K562 (cell line): ENCODE measurements around the gene MIEF1. TPM values are rescaled to one million over a fixed set of nuclear protein-coding genes. Genes with fewer than 3 reads are reported as not detected.

Experiments
- DNMT1 ChIP-seq: fragments of 450-650 bp; IDR thresholded peaks from 2 replicates; pipeline ENCODE4 v1.6.1; 2016; ENCODE audit warnings: antibody characterized with exemption, mild to moderate bottlenecking
- ELF1 ChIP-seq: fragments of 200-800 bp; sonication (Bioruptor generic); IDR thresholded peaks from 2 replicates; pipeline ENCODE4 v1.6.1; 2016; ENCODE audit warnings: missing genetic modification characterization, missing compliant biosample characterization
- HES1 ChIP-seq: fragments of 450-650 bp; IDR thresholded peaks from 2 replicates; pipeline ENCODE4 v1.6.1; 2016; ENCODE audit warnings: low read depth, mild to moderate bottlenecking, moderate library complexity
- MCM2 ChIP-seq: fragments of 450-650 bp; IDR thresholded peaks from 2 replicates; pipeline ENCODE4 v1.6.1; 2017; ENCODE audit warnings: low read depth, mild to moderate bottlenecking
- NFE2 ChIP-seq: IDR thresholded peaks from 2 replicates; pipeline ENCODE4 v1.6.1; 2014; ENCODE audit warnings: antibody characterized with exemption, low read depth
- STAG1 ChIP-seq: sonication (generic); formaldehyde crosslinking; IDR thresholded peaks from 2 replicates; pipeline ENCODE4 v1.5.0; 2020; ENCODE audit warnings: missing genetic modification reagents, borderline replicate concordance
- USF2 ChIP-seq: sonication (generic); formaldehyde crosslinking; IDR thresholded peaks from 2 replicates; pipeline ENCODE4 v1.5.0; 2020; ENCODE audit warnings: missing genetic modification reagents
- ZBTB1 ChIP-seq: sonication (generic); formaldehyde crosslinking; IDR thresholded peaks from 2 replicates; pipeline ENCODE4 v1.8.1; 2023; ENCODE audit warnings: missing genetic modification reagents, low read depth, mild to moderate bottlenecking, borderline replicate concordance
- ZBTB9 ChIP-seq: fragments of 450-650 bp; formaldehyde crosslinking; IDR thresholded peaks from 2 replicates; pipeline ENCODE4 v1.4.0; 2020; ENCODE audit warnings: mild to moderate bottlenecking, moderate library complexity
- ZEB2 ChIP-seq: fragments of 450-650 bp; IDR thresholded peaks from 2 replicates; pipeline ENCODE4 v1.6.1; 2016
- ZNF311 ChIP-seq: fragments of 250-450 bp; sonication (Bioruptor Pico); IDR thresholded peaks from 2 replicates; pipeline ENCODE4 v1.4.0; 2020; ENCODE audit warnings: mild to moderate bottlenecking, moderate library complexity
- ZNF583 ChIP-seq: fragments of 250-450 bp; sonication (Bioruptor Pico); IDR thresholded peaks from 2 replicates; pipeline ENCODE4 v1.4.0; 2020
- polyA plus RNA-seq, 8 experiments: library from polyadenylated mRNA; depleted of rRNA in 4 of 8; stranded (reverse) in 5 of 8; unstranded in 3 of 8; fragments of >200 nt; fragmentation: Nextera tagmentation in 2 of 8; fragmentation: Illumina TruSeq in 1 of 8; extraction: Ambion mirVana in 2 of 8; extraction: Trizol in 1 of 8; gene quantifications; 2 replicates each; pipeline versions ENCODE4 v1.2.1 to v1.2.3, GENCODE V29; 2011 to 2014; ENCODE audit warnings: inconsistent platforms in 1 of 8, missing spikeins in 1 of 8
- total RNA-seq, 7 experiments: library from RNA; depleted of rRNA in 6 of 7; stranded (reverse); fragments of >200 nt in 6 of 7; fragmentation: Illumina TruSeq in 2 of 7; extraction: Trizol in 2 of 7; gene quantifications; 2 replicates each; pipeline versions ENCODE4 v1.2.1 to v1.2.3, GENCODE V29; 2011 to 2021; ENCODE audit warnings: low replicate concordance in 1 of 7
- TF ChIP-seq, protein P1 (sequence below): fragments of 450-650 bp; IDR thresholded peaks from 2 replicates; pipeline ENCODE4 v1.6.1; 2016; ENCODE audit warnings: low read depth
- TF ChIP-seq, protein P2 (sequence below), 2 experiments: fragments of 250-450 bp in 1 of 2; fragments of 450-650 bp in 1 of 2; sonication (Bioruptor Pico) in 1 of 2; IDR thresholded peaks; 2 replicates each; pipeline versions ENCODE4 v1.6.1 to v1.8.0; 2016 to 2021; ENCODE audit warnings: mild to moderate bottlenecking in 2 of 2, moderate library complexity in 2 of 2, missing compliant biosample characterization in 1 of 2, missing genetic modification characterization in 1 of 2

MIEF1 gene
- total and polyA plus RNA-seq, 9 of the 15 experiments (the other 6 are each of a cell fraction or from before 2014, with no cell fraction given), result 10.9 to 51.8 (median 25.5) TPM

DNA sequence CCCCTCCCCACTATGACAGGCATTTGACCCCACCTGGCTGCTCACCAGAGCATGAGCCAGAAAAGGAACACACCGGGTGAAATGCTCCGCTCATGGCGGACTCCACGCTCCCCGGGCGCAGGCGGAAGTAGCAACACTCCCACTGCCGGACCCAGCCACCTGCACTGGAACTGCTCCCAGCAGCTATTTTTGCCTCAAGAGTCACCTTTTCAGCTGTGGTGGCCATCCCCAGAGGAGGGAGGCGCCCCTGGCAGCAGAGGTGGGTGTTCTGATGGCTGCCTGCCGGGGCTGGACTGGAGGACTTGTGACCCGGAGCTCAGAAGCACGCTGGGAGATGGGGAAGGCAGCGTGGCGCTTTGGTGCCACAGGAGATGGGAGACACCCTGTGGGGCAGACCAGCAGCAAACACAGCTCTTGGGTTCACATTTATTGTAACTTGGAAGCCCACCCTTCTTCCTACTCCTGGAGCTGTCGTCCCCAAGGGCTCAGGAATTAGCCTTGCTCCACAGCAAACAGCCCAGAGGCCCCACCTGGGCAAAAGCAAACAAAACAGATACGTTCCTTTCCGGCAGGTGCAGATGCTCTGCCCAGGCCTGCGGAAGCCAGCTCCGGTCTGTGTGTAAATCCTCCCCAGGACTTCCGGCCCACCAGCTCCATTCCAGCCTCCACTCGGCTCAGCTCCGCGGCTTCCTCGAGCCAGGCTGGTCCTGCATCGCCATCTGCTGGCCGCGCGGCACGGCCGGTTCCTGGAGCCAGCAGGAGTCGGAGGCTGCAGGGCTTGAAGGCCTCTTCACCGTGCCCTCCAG, 26.8 kb downstream of the MIEF1 start (continued):
- TF ChIP-seq, protein P1, sequence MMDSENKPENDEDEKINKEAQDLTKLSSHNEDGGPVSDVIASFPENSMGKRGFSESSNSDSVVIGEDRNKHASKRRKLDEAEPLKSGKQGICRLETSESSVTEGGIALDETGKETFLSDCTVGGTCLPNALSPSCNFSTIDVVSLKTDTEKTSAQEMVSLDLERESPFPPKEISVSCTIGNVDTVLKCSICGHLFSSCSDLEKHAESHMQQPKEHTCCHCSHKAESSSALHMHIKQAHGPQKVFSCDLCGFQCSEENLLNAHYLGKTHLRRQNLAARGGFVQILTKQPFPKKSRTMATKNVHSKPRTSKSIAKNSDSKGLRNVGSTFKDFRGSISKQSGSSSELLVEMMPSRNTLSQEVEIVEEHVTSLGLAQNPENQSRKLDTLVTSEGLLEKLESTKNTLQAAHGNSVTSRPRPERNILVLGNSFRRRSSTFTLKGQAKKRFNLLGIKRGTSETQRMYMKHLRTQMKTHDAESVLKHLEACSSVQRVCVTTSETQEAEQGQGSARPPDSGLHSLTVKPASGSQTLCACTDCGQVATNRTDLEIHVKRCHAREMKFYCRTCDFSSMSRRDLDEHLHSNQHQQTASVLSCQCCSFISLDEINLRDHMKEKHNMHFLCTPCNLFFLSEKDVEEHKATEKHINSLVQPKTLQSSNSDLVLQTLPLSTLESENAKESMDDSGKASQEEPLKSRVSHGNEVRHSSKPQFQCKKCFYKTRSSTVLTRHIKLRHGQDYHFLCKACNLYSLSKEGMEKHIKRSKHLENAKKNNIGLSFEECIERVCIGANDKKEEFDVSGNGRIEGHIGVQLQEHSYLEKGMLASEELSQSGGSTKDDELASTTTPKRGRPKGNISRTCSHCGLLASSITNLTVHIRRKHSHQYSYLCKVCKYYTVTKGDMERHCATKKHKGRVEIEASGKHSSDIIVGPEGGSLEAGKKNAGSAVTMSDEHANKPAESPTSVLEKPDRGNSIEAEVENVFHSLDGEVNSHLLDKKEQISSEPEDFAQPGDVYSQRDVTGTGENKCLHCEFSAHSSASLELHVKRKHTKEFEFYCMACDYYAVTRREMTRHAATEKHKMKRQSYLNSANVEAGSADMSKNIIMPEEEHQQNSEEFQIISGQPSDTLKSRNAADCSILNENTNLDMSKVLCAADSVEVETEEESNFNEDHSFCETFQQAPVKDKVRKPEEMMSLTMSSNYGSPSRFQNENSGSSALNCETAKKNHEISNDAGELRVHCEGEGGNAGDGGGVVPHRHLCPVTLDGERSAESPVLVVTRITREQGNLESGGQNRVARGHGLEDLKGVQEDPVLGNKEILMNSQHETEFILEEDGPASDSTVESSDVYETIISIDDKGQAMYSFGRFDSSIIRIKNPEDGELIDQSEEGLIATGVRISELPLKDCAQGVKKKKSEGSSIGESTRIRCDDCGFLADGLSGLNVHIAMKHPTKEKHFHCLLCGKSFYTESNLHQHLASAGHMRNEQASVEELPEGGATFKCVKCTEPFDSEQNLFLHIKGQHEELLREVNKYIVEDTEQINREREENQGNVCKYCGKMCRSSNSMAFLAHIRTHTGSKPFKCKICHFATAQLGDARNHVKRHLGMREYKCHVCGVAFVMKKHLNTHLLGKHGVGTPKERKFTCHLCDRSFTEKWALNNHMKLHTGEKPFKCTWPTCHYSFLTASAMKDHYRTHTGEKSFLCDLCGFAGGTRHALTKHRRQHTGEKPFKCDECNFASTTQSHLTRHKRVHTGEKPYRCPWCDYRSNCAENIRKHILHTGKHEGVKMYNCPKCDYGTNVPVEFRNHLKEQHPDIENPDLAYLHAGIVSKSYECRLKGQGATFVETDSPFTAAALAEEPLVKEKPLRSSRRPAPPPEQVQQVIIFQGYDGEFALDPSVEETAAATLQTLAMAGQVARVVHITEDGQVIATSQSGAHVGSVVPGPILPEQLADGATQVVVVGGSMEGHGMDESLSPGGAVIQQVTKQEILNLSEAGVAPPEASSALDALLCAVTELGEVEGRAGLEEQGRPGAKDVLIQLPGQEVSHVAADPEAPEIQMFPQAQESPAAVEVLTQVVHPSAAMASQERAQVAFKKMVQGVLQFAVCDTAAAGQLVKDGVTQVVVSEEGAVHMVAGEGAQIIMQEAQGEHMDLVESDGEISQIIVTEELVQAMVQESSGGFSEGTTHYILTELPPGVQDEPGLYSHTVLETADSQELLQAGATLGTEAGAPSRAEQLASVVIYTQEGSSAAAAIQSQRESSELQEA, result no peak
- TF ChIP-seq USF2 (CRISPR knock-in tag) (no peak), ZNF311 (no peak), DNMT1 (no peak), ELF1 (tag) (peak; percentile 61), ZNF583 (CRISPR knock-in tag) (no peak), ZBTB1 (CRISPR knock-in tag) (no peak), NFE2 (no peak), HES1 (no peak), MCM2 (no peak), ZBTB9 (CRISPR knock-in tag) (no peak), STAG1 (peak; percentile 99), ZEB2 (peak; percentile 30; the same call in 1 of the 2 replicates)
- TF ChIP-seq, protein P2, sequence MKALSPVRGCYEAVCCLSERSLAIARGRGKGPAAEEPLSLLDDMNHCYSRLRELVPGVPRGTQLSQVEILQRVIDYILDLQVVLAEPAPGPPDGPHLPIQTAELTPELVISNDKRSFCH (CRISPR knock-in tag; IDR thresholded peaks at IDR 0.05), result no peak
- TF ChIP-seq, protein P2 (tag; IDR thresholded peaks at IDR 0.05), result no peak
